NCI-H345 (cell line): Measurements from ENCODE around the gene CTDSPL.
"Not testable (repeated sequence)": the region's sequence is repeated elsewhere in the genome, so short reads cannot be mapped to it uniquely, and the experiment has no call there.

ENCODE experiments used
- DNase-seq: peaks from one replicate; lab custom pipeline; 2025; lab: John Stamatoyannopoulos, UW

The CTDSPL gene, protein sequence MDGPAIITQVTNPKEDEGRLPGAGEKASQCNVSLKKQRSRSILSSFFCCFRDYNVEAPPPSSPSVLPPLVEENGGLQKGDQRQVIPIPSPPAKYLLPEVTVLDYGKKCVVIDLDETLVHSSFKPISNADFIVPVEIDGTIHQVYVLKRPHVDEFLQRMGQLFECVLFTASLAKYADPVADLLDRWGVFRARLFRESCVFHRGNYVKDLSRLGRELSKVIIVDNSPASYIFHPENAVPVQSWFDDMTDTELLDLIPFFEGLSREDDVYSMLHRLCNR

DNA sequence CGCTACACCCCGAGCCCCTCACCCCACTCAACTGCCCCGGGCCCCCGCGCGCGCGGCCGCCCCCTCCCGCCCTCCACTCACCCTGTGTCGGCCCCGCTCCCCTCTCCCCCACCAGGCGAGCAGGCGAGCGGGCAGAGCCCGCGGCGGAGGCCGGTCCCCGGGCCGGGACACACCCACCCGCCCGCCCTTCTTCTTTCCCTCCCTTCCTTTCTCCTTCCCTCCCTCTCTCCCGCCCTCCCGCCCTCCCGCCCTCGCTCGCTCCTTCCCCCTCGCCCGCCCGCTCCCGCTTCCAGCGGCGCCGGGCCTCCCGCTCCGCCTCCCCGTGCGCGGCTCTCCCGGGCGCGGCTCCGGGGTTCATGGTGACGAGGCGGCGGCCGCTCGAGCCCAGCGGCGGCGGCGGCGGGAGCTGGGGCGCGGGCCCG is at the start of gene CTDSPL:
Gene CTDSPL, plus strand, starts transcription at position 261 of the 422 bp plus-strand sequence. CDS start 320 bp downstream, outside the sequence.
- peak; percentile 28 for DNase-seq

DNA sequence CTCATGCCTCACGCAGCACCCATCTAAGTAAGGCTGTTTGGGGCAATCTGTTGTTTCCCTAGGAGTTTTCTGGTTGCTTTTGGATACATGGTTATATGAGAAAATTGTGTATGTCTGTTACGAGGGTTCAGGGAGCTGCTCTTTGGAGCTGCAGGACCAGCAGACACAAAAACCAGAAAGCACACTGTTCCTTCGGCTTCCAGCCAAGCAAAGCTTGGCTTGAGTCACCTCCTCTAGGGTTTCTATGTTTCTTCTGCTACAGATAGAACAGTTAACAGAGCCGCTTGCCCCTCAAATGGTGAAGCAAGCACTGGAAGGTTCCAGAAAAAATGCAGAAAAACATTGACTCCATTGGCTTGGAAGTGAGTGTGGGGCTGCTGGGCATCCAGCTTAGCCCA is 49.2 kb upstream of the CTDSPL start:
- DNase-seq, result no peak

GRCh38 chr3:37813403-37813802 is 48.3 kb upstream of the CTDSPL start:
- DNase-seq, result no peak

DNA sequence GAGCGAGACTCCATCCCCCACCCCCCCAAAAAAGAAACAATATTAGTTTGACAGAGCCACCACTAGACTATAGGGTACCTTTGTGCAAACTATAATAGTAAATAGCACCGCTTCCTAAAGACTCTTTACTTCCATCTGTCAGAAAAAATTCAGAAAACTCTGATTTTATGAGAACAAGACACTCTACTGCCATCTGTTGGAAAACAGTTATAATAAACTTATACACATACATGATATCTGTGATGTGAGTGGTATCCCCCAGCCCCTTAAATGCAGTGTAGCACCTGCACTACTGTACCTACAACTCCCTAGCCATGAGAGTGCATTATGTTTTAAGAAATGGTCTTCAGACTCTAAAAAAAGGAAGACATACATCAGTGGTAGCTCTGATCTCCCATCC is 47.1 kb upstream of the CTDSPL start:
- no peak for DNase-seq

- DNase-seq, result not testable (repeated sequence)
Measured at GRCh38 chr3:37815156-37815555, 46.5 kb upstream of the CTDSPL start.

- DNase-seq, result no peak
Measured at GRCh38 chr3:37816271-37816670, 45.4 kb upstream of the CTDSPL start.

DNA sequence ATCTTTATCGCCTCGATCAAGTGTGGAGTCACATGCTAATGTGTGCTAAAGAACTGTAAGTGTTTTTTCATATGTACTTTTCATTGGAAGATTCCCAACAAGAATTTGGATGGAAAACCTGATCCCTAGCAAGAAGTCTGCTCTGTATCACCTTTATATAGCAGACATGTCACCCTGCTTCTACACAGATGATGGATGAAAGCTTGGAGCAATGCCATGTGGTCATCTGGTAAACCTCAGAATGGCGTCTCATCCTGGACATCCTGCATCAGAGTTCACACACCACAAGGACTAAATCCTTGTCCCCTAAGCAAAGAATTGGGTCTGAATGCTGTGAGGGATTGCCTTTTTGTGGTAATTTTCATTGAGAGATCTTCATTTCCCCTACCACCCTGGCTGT is 42.1 kb upstream of the CTDSPL start:
- DNase-seq, result no peak

GRCh38 chr3:37820286-37820685 is 41.4 kb upstream of the CTDSPL start:
- no peak for DNase-seq

- DNase-seq, result no peak
Measured at GRCh38 chr3:37823189-37823588, 38.5 kb upstream of the CTDSPL start.

DNA sequence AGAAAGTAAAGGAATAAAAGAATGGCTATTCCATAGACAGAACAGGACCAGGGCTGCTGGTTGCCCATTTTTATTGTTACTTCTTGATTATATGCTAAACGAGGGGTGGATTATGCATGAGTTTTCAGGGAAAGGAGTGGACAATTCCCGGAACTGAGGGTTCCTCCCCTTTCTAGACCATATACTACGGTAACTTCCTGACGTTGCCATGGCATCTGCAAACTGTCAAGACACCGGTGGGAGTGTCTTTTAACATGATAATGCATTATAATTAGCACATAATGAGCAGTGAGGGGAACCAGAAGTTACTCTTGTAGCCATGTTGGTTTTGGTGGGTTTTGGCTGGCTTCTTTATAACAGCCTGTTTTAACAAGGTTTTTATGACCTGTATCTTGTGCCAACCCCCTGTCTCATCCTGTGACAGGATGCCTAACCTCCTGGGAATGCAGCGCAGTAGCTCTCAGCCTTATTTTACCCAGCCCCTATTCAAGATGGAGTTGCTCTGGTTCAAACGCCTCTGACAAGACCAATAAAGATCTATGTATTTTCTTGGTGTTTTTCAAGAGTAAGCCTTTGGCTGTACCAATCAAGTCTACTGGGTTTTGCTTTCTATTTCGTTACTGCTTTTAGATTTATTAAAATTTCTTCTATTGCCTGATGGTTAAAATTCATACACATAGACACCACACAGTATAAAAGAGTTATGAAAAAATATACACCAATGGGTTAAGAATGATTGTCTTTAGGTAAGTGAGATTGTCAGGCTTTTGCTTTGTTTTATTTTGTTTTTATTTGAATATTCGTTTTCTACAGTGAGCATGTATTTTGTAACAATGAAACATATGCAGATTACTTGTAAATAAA is 37.4 kb upstream of the CTDSPL start:
- DNase-seq, result no peak

DNA sequence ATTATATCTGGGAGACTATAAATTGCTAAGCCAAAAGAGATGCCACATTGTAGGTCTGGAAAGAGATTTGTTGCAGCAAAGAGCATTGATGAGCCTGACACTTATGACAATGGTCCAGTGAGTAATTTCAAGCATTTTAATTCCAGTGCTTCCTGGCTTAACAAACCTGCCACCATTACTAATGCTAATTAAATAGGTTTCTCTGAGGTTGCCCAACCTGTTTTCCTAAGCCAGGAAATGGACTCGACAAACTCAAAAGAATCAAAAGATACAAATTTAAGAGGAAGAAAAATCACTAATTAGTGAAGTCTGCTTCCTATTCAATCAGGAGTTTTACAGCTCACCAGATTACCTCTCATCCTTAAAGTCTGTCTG is 36.7 kb upstream of the CTDSPL start:
- no peak for DNase-seq

GRCh38 chr3:37825744-37826400 is 35.8 kb upstream of the CTDSPL start:
- no peak for DNase-seq

- DNase-seq, result no peak
Measured at GRCh38 chr3:37826502-37826901, 35.2 kb upstream of the CTDSPL start.

- DNase-seq, result no peak
Measured at GRCh38 chr3:37826933-37827332, 34.7 kb upstream of the CTDSPL start.

- no peak for DNase-seq
Measured at GRCh38 chr3:37832480-37832879, 29.2 kb upstream of the CTDSPL start.

- no peak for DNase-seq
Measured at GRCh38 chr3:37833302-37834186, 28.1 kb upstream of the CTDSPL start.

DNA sequence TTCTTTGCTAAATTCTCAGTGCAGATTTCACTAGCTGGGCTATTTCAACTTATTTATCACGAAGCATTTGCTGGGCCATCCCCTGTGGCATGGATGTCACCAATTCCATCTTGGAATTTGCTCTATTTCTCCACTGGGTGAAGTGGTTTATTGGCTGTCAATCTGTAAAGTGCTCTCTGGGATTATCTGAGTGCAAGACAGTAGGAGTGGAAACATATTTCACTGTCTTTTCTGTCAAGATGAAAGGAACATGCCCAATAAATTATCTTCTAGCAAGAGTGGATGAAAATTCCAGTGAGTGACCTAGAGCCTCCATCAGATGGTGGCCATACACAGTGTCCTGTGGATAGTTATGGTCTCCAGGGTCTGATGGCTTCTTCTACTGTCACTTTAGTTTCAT is 25.1 kb upstream of the CTDSPL start:
- no peak for DNase-seq

DNA sequence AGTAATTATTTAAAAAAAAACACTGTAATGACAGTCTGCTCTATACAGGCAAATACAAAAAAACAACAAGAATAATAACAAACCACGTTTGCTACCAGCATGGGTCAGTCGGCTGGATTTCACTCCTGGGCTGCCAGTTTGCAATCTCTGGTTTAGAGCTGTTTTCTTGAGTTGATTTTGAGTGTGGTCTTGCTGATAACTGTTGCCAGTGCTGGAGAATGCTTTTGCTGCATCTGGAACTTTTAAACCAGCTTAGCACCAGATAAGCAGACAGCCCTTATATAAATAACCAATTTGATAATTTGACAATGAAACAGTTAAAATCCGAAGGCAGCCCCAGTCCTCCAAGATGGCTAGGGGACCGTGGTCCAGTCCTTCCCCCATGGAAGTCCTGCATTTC is 14.0 kb upstream of the CTDSPL start:
- no peak for DNase-seq

- DNase-seq, result no peak
Measured at GRCh38 chr3:37849146-37849923, 12.3 kb upstream of the CTDSPL start.

GRCh38 chr3:37852097-37852496 is 9.6 kb upstream of the CTDSPL start:
- DNase-seq, result no peak

DNA sequence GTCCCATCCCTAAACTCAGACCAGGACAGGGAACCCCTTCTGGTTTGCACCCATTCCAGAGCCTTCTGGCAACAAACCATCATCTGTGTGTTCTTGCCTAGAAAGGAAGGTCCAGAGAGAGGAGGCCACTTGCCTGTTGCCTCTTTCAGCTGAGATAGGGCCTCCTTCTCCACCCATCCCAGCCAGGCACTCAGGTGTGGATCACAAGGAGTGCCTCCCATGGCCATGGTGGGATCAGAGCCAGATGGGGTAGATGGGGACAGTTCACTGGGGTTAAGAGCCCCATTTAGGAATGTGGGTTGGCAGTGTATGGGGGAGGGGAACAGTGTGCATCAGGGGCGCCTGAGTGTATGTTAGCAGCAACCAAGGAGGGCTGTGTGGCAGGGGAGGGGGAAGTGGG is 8.9 kb upstream of the CTDSPL start:
- DNase-seq, result no peak
